Kidney glomerular epithelial cell (primary cell): ENCODE results near the gene AMH.

ENCODE experiments used
- DNase-seq: peaks from one replicate; lab custom pipeline; 2025; lab: John Stamatoyannopoulos, UW

AMH gene

DNA sequence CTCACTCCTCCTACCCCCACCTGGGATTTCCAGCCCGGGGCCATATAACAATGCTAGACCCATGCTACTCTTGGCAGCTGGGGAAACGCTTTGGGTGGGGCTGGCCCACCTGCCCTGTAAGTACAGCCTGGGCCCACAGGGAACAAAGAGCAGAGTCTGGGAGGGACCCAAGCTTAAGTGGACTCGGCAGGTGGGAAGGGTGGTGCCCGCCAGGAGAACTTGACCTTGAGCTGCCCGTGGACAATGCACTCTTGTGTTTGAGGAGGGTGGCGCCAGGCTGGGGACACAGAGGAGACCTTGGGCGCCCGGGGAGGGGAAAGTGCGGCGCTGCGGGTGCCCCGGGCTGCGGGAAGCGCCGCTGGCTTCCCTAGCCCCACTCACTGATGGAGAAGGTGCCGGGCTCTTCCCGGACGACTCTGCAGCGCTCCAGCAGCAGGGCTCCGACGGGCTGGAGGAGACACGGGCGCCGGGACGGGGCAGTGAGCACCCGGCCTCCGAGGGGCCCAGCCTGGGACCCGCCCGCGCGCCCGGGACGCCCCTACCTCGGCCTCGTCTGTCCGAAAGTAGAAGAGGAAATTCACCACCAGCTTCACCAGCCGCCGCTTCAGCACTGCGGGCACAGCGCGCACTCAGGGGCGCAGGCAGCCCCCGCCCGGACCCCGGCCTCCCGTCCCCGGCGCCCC, 13.6 kb upstream of the AMH start:
- no peak for DNase-seq

GRCh38 chr19:2236064-2236313, 13.1 kb upstream of the AMH start:
- no peak for DNase-seq

DNA sequence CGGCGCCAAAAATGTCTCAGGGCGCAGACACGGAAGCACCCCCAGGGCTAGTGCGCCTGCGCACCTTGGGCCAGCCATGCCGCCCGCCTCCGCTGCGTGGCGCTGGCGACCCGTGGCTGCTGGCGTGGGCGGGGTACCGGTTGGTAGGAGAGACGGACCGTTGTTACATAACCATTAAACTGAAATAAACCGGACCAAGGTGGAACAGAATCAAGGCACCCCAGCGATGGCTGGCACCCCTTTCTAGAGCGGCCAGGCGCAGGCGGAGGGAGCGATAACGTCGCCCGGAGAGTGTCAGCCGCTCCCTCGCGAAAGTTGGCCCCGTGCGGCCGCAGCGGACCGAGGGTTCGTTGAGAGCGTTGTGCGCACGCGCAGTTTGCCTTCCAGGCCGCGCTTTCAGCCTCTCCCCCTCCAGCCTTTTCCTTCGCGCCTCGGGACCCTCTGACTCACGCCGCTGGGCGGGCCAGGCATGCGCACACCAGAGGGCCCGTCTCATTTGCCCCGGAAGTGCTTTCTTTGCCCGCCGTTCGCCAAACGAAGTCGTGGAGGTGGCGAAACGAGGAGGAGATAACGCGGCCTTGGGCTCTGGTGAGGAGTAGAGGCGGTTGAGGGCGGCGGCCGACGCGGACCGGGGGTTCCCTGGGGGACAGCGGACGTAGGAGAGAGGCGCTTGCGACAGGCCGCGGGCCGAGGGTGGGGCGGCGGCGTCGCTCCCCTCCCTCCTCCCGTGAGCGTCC, 12.6 kb upstream of the AMH start, which contains the start of the genes PLEKHJ1 and SF3A2:
Gene PLEKHJ1, minus strand, starts transcription at position 16 of the 737 bp plus-strand sequence. CDS start 81 bp downstream, outside the sequence.
Gene SF3A2, plus strand, starts transcription at position 511 of the 737 bp plus-strand sequence. CDS start 6,595 bp downstream, outside the sequence.
- peak; percentile 94 for DNase-seq

DNA sequence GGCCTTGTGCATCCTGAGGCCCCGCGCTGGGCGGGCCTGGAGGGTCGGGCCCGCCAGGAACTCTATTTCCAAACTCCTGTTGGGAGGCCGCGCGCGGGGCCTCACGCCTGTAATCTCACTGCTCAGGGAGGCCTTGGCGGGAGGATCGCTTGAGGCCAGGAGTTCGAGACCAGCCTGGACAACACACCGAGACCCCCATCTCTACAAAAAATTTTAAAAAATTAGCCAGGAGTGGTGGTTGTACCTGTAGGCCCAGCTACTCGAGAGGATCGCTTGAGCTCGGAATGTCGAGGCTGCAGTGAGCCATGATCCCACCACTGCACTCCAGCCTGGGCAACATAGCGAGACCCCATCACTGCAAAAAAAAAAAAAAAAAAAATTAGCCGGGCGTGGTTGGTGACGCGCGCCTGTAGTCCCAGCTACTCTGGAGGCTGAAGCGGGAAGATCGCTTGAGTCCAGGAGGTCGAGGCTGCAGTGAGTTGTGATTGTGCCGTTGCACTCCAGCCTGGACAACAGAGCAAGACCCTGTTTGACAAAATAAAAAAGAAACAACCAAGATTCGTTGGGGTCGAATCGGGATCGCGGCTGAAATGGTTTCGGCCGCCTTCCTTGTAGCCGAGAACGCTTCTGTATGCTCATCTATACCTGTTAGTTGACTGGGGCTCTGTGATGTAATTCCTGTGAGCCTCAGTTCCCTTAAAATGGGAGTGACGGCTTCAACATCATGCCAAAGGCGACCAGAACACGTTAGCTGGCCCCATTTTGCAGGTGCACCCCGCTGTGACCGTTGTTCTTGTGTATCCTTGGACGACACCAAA, 11.9 kb upstream of the AMH start:
- no peak for DNase-seq

- DNase-seq: no peak
These were observed 11.3 kb upstream of the AMH start for GRCh38 chr19:2237869-2238153.

DNA sequence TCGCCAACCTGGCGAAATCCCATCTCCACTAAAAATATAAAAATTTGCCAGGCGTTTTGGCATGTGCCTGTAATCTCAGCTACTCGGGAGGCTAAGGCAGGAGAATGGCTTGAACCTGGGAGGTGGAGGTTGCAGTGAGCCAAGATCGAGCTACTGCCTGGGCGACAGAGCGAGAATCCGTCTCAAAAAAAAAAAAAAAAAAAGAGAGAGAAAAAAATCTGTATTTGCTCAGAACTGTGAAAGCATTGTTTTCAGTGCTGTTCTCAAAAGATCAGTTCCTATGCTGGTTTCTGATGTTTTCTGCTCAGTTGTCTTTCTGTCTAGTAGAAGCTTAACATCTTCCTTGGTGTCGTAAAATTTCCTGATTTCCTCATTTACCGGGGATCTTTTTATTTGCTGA, 9.9 kb upstream of the AMH start:
- no peak for DNase-seq

DNA sequence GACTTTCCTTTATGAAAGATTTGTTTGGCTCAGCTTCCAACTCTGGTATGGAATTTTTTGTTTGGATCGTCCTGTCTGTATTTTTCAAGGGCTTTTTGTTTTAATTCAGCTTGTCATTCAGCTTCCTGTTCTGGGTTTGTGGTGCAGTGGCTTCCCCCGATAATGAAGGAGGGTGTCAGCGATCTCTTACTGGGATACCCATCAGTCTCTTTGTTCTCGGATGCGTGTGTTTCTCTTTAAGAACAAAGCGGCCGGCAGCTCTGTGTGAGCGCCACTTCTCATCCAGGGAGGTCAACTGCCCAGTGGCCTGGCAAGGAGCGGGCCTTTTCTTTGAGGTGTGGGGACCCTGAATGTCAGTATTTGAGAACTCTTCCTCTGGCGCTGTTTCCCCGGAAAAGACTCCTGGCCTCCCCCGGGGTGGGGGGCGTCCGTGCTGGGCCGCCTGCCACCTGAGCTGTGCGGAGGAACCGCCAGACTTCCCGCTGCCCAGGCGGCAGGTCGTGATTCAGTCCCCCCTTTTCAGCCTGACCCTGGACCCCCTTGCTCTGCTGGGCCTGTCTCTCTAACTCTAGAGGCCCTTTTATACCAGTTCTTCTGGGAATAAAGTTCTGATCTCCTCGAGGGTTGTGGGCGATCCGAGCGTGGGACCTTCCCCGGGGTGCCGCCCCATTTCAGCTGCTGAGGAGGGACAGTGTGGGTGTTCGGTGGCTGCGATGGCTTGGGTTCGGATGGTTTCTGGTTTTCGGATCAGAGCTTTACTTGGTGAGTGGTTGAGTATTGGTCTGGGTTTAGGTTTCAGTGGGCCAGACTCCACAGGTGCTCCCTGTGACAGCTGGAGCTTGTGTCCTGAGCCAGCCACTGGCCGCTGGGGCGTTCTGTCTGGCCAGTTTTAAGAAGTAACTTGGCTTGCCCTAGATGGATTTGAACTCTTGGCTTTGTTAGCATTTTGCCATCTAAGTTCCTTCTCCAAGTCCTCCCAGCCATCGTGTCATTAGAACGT, 9.1 kb upstream of the AMH start:
- no peak for DNase-seq

GRCh38 chr19:2240881-2241760, 8.0 kb upstream of the AMH start:
- no peak for DNase-seq

DNA sequence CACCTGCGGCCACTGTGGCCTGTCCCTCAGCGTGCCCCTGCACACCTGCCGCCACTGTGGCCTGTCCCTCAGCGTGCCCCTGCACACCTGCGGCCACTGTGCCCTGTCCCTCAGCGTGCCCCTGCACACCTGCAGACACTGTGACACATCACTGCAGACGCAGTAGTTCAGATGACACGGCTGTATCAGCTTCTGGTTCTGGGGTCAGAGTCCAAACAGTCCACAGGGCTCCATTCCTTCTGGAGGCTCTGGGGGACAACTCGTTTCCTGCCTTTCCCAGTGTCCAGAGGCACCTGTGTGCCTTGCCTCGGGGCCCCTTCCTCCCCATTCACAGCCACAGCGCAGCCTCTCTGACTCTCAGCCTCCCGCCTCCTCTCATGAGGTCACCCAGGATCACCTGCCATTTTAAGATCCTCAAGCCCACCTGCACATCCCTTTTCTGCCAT, 7.0 kb upstream of the AMH start:
- no peak for DNase-seq

DNA sequence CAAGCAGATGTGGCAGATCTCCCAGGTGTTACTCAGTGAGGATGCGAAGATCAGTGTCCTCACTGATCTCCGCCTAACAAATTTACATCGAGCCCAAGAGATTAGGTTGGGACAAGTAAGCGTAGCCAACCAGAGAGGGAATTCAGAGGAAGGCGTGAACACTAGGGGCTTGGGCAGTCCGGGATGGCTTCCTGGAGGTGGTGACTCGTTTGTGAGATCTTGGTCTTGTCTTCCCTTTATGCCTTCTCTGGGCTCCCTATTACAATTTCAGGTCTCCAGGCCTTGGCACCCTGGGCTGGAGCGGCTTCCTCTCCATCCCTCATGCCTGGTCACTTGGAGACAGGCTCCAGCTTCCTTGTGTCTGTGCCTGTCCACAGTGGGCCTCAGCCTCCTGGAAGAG, 6.3 kb upstream of the AMH start:
- no peak for DNase-seq

DNA sequence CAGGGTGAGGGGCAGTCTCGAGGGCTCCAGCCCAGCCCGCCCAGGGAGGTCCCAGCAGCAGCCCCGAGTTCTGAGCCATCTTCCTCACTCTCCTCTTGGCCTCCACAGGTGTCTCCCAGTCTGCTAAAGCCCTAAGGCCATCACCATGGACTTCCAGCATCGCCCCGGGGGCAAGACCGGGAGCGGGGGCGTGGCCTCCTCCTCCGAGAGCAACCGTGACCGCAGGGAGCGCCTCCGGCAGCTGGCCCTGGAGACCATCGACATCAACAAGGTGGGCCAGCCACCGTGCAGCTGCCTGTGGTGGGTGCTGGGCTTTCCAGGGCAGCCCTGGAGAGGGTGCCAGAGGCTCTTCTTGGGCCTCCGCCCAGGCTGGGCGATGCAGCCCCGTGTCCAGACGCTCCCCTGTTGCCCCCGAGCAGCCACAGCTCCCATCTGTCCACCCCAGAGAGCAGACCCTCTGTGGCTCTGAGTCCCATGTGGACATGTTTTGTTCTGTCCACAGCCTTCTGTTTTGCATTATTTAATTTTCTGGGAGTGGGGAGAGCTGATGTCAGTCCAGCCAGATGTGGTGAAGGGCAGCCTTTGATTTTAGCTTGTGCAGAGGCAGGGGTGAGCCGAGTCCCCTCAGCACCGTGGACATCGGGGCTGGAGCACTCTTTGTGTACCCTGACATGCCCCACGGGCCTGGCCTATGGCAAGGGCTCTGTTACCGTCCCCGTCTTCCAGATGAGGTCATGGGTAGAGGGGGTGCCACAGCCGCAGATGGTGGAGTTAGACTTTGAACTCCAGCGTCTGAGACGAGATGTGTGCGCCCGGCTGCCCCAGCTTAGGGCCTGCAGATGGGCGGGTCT, 5.6 kb upstream of the AMH start:
- no peak for DNase-seq

GRCh38 chr19:2244125-2244411, 5.1 kb upstream of the AMH start:
- no peak for DNase-seq

GRCh38 chr19:2244486-2244885, 4.6 kb upstream of the AMH start:
- DNase-seq: no peak

GRCh38 chr19:2245273-2245672, 3.9 kb upstream of the AMH start:
- DNase-seq: no peak

- no peak for DNase-seq
These were observed 3.0 kb upstream of the AMH start for GRCh38 chr19:2246014-2246620.

- no peak for DNase-seq
These were observed 2.2 kb upstream of the AMH start for GRCh38 chr19:2246801-2247361.

DNA sequence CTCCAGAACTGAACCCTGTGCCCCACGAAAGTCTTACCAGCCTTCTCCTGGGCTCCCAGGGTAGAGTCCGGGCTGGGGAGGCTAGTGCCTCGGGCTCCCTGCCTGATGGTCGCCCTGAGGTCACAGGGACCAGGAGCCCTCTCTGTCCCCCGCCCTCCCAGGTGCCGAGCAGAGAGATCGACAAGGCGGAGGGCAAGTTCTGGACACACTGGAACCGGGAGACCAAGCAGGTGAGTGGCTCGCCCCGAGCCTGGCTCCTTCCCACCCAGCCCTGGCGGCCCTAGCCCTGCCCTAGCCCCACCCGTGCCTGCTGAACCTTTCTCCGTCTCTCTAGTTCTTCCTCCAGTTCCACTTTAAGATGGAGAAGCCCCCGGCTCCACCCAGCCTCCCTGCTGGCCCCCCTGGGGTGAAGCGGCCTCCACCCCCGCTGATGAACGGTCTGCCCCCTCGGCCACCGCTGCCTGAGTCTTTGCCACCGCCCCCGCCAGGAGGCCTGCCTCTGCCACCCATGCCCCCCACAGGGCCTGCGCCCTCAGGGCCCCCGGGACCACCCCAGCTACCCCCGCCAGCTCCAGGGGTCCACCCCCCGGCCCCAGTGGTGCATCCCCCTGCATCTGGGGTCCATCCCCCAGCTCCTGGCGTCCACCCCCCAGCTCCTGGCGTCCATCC, 1.6 kb upstream of the AMH start:
- DNase-seq: no peak

- DNase-seq: no peak
These were observed 750 bp upstream of the AMH start for GRCh38 chr19:2248136-2249009.
